Osteoblast (primary cell): ENCODE results near the gene RSRC1. TPM values are rescaled to one million over a fixed set of nuclear protein-coding genes. Genes with fewer than 3 reads are reported as not detected.

Source experiments
- DNase-seq: peaks from one replicate; pipeline ENCODE4 v3.0.0; 2011; ENCODE audit warnings: low spot score, mixed read lengths; ENCODE audit not compliant: insufficient read length; ENCODE audit errors: missing footprints
- H2AFZ ChIP-seq: 2 replicates; pipeline ENCODE4 v1.6.0; 2011; ENCODE audit warnings: mild to moderate bottlenecking, low read length
- H3K27ac ChIP-seq: 2 replicates; pipeline ENCODE4 v1.5.1; 2011; ENCODE audit warnings: mild to moderate bottlenecking, low read depth, low read length, moderate library complexity
- H3K27me3 ChIP-seq: 2 replicates; pipeline ENCODE4 v1.6.0; 2012; ENCODE audit warnings: mild to moderate bottlenecking, control low read depth, inconsistent platforms, low read length, moderate library complexity; ENCODE audit not compliant: insufficient read depth
- H3K36me3 ChIP-seq: 2 replicates; pipeline ENCODE4 v1.5.1; 2011; ENCODE audit warnings: mild to moderate bottlenecking, low read length, control low read depth, moderate library complexity; ENCODE audit not compliant: insufficient read depth
- H3K4me1 ChIP-seq: 2 replicates; pipeline ENCODE4 v1.5.1; 2011; ENCODE audit warnings: mild to moderate bottlenecking, low read length, control low read depth, moderate library complexity; ENCODE audit not compliant: insufficient read depth
- H3K4me2 ChIP-seq: 2 replicates; pipeline ENCODE4 v1.6.0; 2011; ENCODE audit warnings: mild to moderate bottlenecking, low read length; ENCODE audit not compliant: insufficient read depth
- H3K4me3 ChIP-seq: fragments of 200-600 bp; sonication (generic); 3 replicates; pipeline ENCODE4 v1.5.1; 2012; ENCODE audit warnings: mild to moderate bottlenecking, low read length, inconsistent platforms; ENCODE audit not compliant: insufficient read depth
- H3K79me2 ChIP-seq: 2 replicates; pipeline ENCODE4 v1.6.0; 2012; ENCODE audit warnings: mild to moderate bottlenecking, low read length, control low read depth, inconsistent platforms; ENCODE audit not compliant: insufficient read depth
- H3K9me3 ChIP-seq: 2 replicates; pipeline ENCODE4 v1.5.1; 2011; ENCODE audit warnings: low read depth, low read length, control low read depth
- H4K20me1 ChIP-seq: 2 replicates; pipeline ENCODE4 v1.6.0; 2012; ENCODE audit warnings: mild to moderate bottlenecking, low read length, control low read depth; ENCODE audit not compliant: insufficient read depth
- total RNA-seq: library from RNA; depleted of rRNA; stranded (reverse); fragments of >200 nt; gene quantifications from 2 replicates; pipeline ENCODE4 v1.2.3, GENCODE V29; 2012
- TF ChIP-seq, protein P1 (sequence below): IDR thresholded peaks from 2 replicates; pipeline ENCODE4 v1.5.1; 2011; ENCODE audit warnings: mild to moderate bottlenecking, low read depth, low read length, moderate library complexity; ENCODE audit errors: extremely low read depth

The RSRC1 gene
- total RNA-seq, 1 donor, result 69.8 TPM

DNA sequence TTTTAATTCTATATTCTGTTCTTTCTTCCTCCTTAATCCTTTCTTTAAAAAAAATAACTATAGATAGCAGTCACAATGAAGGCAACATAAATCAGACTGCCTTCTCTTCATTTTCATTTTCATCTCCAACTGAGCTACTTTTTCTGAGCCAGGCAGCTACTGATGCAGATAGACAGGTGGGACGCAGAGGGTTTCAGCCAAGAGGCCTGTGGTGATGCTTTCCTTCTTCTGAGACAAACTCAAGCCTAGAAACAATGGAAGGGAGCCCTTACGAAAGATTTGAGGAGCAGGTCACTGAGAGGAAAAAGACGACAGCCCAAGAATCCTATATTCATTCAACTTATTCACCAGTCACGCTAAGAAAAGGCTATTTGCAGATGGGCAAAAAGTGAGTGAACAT, 241.1 kb downstream of the RSRC1 start:
- H4K20me1 ChIP-seq, result no peaks in the 10 kb centered on the region
- H3K9me3 ChIP-seq, result no peaks in the 10 kb centered on the region
- no peaks in the 10 kb centered on the region for H3K4me1 ChIP-seq
- H3K27ac ChIP-seq, result no peak overlapping the region
- no peak overlapping the region for H3K4me2 ChIP-seq
- H3K36me3 ChIP-seq, result no peaks in the 10 kb centered on the region
- no peak for DNase-seq
- H3K79me2 ChIP-seq, result no peaks in the 10 kb centered on the region
- TF ChIP-seq, protein P1, sequence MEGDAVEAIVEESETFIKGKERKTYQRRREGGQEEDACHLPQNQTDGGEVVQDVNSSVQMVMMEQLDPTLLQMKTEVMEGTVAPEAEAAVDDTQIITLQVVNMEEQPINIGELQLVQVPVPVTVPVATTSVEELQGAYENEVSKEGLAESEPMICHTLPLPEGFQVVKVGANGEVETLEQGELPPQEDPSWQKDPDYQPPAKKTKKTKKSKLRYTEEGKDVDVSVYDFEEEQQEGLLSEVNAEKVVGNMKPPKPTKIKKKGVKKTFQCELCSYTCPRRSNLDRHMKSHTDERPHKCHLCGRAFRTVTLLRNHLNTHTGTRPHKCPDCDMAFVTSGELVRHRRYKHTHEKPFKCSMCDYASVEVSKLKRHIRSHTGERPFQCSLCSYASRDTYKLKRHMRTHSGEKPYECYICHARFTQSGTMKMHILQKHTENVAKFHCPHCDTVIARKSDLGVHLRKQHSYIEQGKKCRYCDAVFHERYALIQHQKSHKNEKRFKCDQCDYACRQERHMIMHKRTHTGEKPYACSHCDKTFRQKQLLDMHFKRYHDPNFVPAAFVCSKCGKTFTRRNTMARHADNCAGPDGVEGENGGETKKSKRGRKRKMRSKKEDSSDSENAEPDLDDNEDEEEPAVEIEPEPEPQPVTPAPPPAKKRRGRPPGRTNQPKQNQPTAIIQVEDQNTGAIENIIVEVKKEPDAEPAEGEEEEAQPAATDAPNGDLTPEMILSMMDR, result no peak
- no peak overlapping the region for H2AFZ ChIP-seq
- no peaks in the 10 kb centered on the region for H3K27me3 ChIP-seq
- no peak overlapping the region for H3K4me3 ChIP-seq

DNA sequence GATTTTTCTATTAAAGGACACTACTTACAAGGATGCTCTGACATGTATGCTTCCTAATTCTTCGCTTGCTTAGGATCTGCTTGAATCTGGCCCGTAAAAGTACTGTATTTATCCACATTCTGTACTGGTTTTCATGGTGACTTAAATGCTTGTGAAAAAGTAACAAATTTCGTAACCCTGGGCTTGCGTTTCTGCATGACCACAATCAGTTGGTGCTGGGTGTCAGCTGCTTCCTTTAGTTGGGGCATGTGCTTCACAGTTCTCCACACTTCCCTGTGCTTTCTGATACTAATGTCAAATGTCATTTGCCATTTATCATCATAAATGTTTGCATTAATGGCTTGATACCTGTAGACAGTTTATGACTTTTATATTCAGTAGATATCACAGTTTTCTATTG, 242.7 kb downstream of the RSRC1 start:
- TF ChIP-seq, protein P1, result no peak
- no peaks in the 10 kb centered on the region for H4K20me1 ChIP-seq
- no peaks in the 10 kb centered on the region for H3K36me3 ChIP-seq
- no peak overlapping the region for H3K27ac ChIP-seq
- H3K27me3 ChIP-seq, result no peaks in the 10 kb centered on the region
- no peak for DNase-seq
- no peak overlapping the region for H3K4me2 ChIP-seq
- H3K4me3 ChIP-seq, result no peak overlapping the region
- no peaks in the 10 kb centered on the region for H3K4me1 ChIP-seq
- no peaks in the 10 kb centered on the region for H3K79me2 ChIP-seq
- no peak overlapping the region for H2AFZ ChIP-seq
- no peaks in the 10 kb centered on the region for H3K9me3 ChIP-seq

DNA sequence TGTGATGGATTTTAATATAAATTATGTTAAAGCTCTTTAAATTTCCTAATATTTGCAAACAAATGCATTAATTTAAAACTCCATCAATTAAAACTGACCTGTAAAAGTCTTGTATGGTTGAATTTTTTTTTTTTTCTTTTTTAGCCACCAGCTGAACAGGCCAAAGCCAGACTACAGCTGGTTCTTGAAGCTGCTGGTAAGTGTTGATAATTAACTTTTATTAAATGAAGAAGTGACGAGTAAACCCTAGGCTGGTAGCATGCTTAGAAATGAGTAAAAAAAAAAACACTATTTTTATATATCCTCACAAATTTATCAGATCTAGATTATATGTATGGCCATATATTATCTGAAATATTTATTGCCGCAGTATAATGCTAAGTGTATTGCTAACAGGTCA, 244.8 kb downstream of the RSRC1 start:
- H2AFZ ChIP-seq, result no peak overlapping the region
- no peaks in the 10 kb centered on the region for H3K27me3 ChIP-seq
- H3K79me2 ChIP-seq, result no peaks in the 10 kb centered on the region
- H3K36me3 ChIP-seq, result no peaks in the 10 kb centered on the region
- H3K27ac ChIP-seq, result no peak overlapping the region
- no peak overlapping the region for H3K4me2 ChIP-seq
- no peak for DNase-seq
- no peaks in the 10 kb centered on the region for H4K20me1 ChIP-seq
- no peaks in the 10 kb centered on the region for H3K4me1 ChIP-seq
- H3K9me3 ChIP-seq, result no peaks in the 10 kb centered on the region
- TF ChIP-seq, protein P1, result no peak
- no peak overlapping the region for H3K4me3 ChIP-seq

DNA sequence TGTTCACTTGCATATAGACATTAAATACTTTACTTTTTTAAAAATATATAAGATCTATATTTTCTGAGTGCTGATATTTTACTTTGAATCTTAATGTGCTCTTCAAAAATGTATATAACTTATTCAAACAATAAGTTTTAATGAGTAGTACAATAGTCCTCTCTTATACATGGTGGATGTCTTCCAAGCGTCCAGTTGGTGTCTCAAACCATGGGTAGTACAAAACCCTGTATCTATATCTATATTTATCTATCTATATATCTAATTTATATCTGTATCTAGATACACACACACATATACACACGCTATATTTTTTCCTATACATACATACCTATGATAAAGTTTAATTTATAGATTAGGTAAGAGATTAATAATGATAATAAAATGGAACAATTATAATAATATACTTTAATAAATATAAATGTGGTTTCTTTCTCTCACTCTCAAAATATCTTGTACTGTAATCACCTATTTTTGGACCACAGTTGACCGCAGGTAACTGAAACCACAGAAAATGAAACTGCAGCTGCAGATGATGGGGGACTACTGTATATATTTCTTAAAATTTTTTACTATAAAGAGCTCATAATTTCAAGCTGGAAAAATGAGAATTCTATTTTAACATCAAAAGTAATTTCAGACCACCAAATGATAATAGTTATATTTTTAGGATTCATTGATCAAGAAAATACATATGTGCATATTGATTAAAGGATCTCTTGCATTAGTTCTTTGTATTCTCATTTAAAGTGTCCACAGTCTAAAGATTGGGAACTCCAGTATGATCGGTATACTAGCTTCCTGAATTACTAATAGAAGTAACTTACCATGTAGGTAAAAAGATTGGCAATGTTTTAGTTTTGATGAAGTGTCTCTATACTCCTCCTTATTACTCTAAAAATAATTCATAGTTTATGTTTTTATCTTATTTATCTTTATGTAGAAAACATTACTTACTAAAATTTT, 246.0 kb downstream of the RSRC1 start:
- Histone ChIP-seq H3K4me2 (no peak overlapping the region), H3K36me3 (no peaks in the 10 kb centered on the region), H3K27me3 (no peaks in the 10 kb centered on the region), H3K79me2 (no peaks in the 10 kb centered on the region), H3K27ac (no peak overlapping the region), H3K4me1 (no peaks in the 10 kb centered on the region), H3K9me3 (no peaks in the 10 kb centered on the region), H4K20me1 (no peaks in the 10 kb centered on the region), H3K4me3 (no peak overlapping the region), H2AFZ (no peak overlapping the region)
- DNase-seq, result no peak
- TF ChIP-seq, protein P1, result no peak
